OCI-LY3 (cell line): Measurements from ENCODE around the gene MADCAM1.
"Not testable (repeated sequence)": the region's sequence is repeated elsewhere in the genome, so short reads cannot be mapped to it uniquely, and the experiment has no call there.

Experiments used
- H2AFZ ChIP-seq: fragments of 200-600, 300-600 bp; shearing (Covaris generic); 2 replicates; pipeline ENCODE4 v1.6.0; 2014; ENCODE audit warnings: antibody characterized with exemption, low read depth, low read length
- H3K27ac ChIP-seq: fragments of 200-600, 300-600 bp; sonication (generic); 2 replicates; pipeline ENCODE4 v1.5.1; 2014; ENCODE audit warnings: mild to moderate bottlenecking, low read length, moderate library complexity, mixed read lengths
- H3K27me3 ChIP-seq: fragments of 200-600, 300-600 bp; sonication (generic); 2 replicates; pipeline ENCODE4 v1.6.1; 2014; ENCODE audit warnings: low read depth, low read length, mixed read lengths
- H3K36me3 ChIP-seq: fragments of 200-600, 300-600 bp; sonication (generic); replicated peaks from 2 replicates; pipeline ENCODE3; 2014; ENCODE audit warnings: low read depth, low read length, mixed read lengths
- H3K4me1 ChIP-seq: fragments of 300-600, 200-600 bp; sonication (generic); 2 replicates; pipeline ENCODE4 v1.6.1; 2014; ENCODE audit warnings: low read length, mixed read lengths
- H3K4me2 ChIP-seq: fragments of 200-600, 300-600 bp; sonication (generic); 2 replicates; pipeline ENCODE4 v1.6.1; 2014; ENCODE audit warnings: low read length, mixed read lengths
- H3K4me3 ChIP-seq: fragments of 300-600, 200-600 bp; sonication (generic); 2 replicates; pipeline ENCODE4 v1.5.1; 2014; ENCODE audit warnings: antibody characterized with exemption, mild to moderate bottlenecking, low read length, moderate library complexity
- H3K79me2 ChIP-seq: fragments of 300-600, 200-600 bp; shearing (Covaris generic); 2 replicates; pipeline ENCODE4 v1.6.1; 2014; ENCODE audit warnings: mild to moderate bottlenecking, low read length, mixed read lengths
- H3K9ac ChIP-seq: fragments of 300-600, 200-600 bp; shearing (Covaris generic); 2 replicates; pipeline ENCODE4 v1.6.0; 2014; ENCODE audit warnings: mild to moderate bottlenecking, low read length, moderate library complexity
- H3K9me3 ChIP-seq: fragments of 200-600, 300-600 bp; shearing (Covaris generic); 2 replicates; pipeline ENCODE4 v1.6.1; 2014; ENCODE audit warnings: low read length, mixed read lengths; ENCODE audit not compliant: insufficient read depth
- H4K20me1 ChIP-seq: fragments of 200-600, 300-600 bp; sonication (generic); 2 replicates; pipeline ENCODE4 v1.6.1; 2016; ENCODE audit warnings: low read length, mixed read lengths; ENCODE audit not compliant: insufficient read depth
- CTCF ChIP-seq: fragments of 200-600, 300-600 bp; sonication (generic); IDR thresholded peaks from 2 replicates; pipeline ENCODE4 v1.5.1; 2014; ENCODE audit warnings: antibody characterized with exemption, low read length, low read depth
- EZH2phosphoT487 ChIP-seq: fragments of 200-600 bp; shearing (Covaris generic); IDR thresholded peaks from 2 replicates; pipeline ENCODE4 v1.6.1; 2018; ENCODE audit warnings: antibody characterized with exemption, mixed run types, low read depth

Gene MADCAM1

GRCh38 chr19:496112-496665 lies at the start of gene MADCAM1:
Gene MADCAM1 (plus strand): TSS chr19:496486. CDS start chr19:496500, 14 bp downstream.
- Histone ChIP-seq H3K9me3 (no peaks in the 10 kb centered on the region), H3K27ac (no peak within 1 kb of the TSS), H4K20me1 (no peaks in the 10 kb centered on the region), H3K4me1 (no peaks in the 10 kb centered on the region), H3K36me3 (no peaks in the 10 kb centered on the region), H3K4me2 (no peak within 1 kb of the TSS), H2AFZ (no peak within 1 kb of the TSS), H3K9ac (no peak within 1 kb of the TSS), H3K27me3 (no peaks in the 10 kb centered on the region), H3K79me2 (no peaks in the 10 kb centered on the region), H3K4me3 (no peak within 1 kb of the TSS)
- TF ChIP-seq EZH2phosphoT487 (no peak), CTCF (no peak)

GRCh38 chr19:447064-447426 lies 49.2 kb upstream of the MADCAM1 start:
- Histone ChIP-seq H3K4me2 (no peak overlapping the region), H3K79me2 (no peaks in the 10 kb centered on the region), H4K20me1 (no peaks in the 10 kb centered on the region), H2AFZ (no peak overlapping the region), H3K27me3 (no peaks in the 10 kb centered on the region), H3K9ac (no peak overlapping the region), H3K9me3 (peaks cover 9% of the 10 kb centered on the region), H3K27ac (no peak overlapping the region), H3K4me3 (no peak overlapping the region), H3K4me1 (no peaks in the 10 kb centered on the region), H3K36me3 (no peaks in the 10 kb centered on the region)
- no peak for TF ChIP-seq EZH2phosphoT487
- TF ChIP-seq CTCF, result no peak

- H2AFZ ChIP-seq, result no peak overlapping the region
- no peak overlapping the region for H3K4me2 ChIP-seq
- H3K4me3 ChIP-seq, result no peak overlapping the region
- TF ChIP-seq CTCF (no peak), EZH2phosphoT487 (no peak)
- H3K27me3 ChIP-seq, result no peaks in the 10 kb centered on the region
- H3K27ac ChIP-seq, result no peak overlapping the region
- no peaks in the 10 kb centered on the region for H3K4me1 ChIP-seq
- no peaks in the 10 kb centered on the region for H3K36me3 ChIP-seq
- H3K9ac ChIP-seq, result no peak overlapping the region
- peaks cover 9% of the 10 kb centered on the region for H3K9me3 ChIP-seq
- no peaks in the 10 kb centered on the region for H3K79me2 ChIP-seq
- no peaks in the 10 kb centered on the region for H4K20me1 ChIP-seq
These were observed 48.3 kb upstream of the MADCAM1 start for GRCh38 chr19:447816-448560.

GRCh38 chr19:449916-450315 lies 46.4 kb upstream of the MADCAM1 start:
- H3K36me3 ChIP-seq, result no peaks in the 10 kb centered on the region
- H3K9ac ChIP-seq, result no peak overlapping the region
- H3K27ac ChIP-seq, result no peak overlapping the region
- H3K79me2 ChIP-seq, result no peaks in the 10 kb centered on the region
- no peaks in the 10 kb centered on the region for H3K4me1 ChIP-seq
- no peaks in the 10 kb centered on the region for H3K27me3 ChIP-seq
- no peak overlapping the region for H2AFZ ChIP-seq
- no peaks in the 10 kb centered on the region for H4K20me1 ChIP-seq
- H3K4me2 ChIP-seq, result no peak overlapping the region
- no peak overlapping the region for H3K4me3 ChIP-seq
- TF ChIP-seq CTCF (no peak), EZH2phosphoT487 (no peak)
- peaks cover 9% of the 10 kb centered on the region for H3K9me3 ChIP-seq

- not testable (repeated sequence) for H3K4me3 ChIP-seq, H3K4me2 ChIP-seq, H3K9ac ChIP-seq, H4K20me1 ChIP-seq, H3K9me3 ChIP-seq, H2AFZ ChIP-seq, H3K36me3 ChIP-seq, H3K79me2 ChIP-seq, H3K27me3 ChIP-seq, H3K4me1 ChIP-seq, H3K27ac ChIP-seq
These were observed 45.3 kb upstream of the MADCAM1 start for GRCh38 chr19:450912-451481.
